Astrocyte of the cerebellum (primary cell): ENCODE measurements around the gene QSOX1.

Experiments used
- DNase-seq: peaks from one replicate; pipeline ENCODE4 v3.0.0-alpha.2; 2011; ENCODE audit warnings: low read depth
- H3K4me3 ChIP-seq: 2 replicates; pipeline ENCODE4 v1.5.1; 2011; ENCODE audit warnings: mild to moderate bottlenecking, low read depth, low read length, moderate library complexity
- in situ Hi-C: cut with HindIII; loops from 2 replicates; pipeline ENCODE4 v1.10.0; 2017; ENCODE audit warnings: low sequenced_read_pairs
- TF ChIP-seq, protein P1 (sequence below): IDR thresholded peaks from 2 replicates; pipeline ENCODE4 v1.5.1; 2012; ENCODE audit warnings: low read length, low read depth, moderate library complexity, mild to moderate bottlenecking; ENCODE audit errors: missing control alignments

QSOX1 gene

DNA sequence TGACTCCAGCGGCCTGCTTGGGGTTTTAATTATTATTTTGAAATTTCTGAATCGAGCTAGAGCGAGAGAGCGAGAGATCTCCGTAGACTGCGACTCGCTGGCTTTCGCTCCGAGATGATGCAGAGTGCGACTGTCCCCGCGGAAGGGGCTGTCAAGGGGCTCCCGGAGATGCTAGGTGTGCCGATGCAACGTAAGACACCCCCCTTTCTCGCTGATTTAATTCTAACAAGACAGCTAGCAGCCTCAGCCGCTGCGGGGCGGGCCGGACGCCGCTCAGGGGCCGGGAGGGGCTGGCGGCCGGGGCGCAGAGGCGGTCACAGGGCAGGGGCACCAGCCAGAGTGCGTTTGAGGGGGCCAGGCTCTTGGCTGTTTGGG is 75.7 kb downstream of the QSOX1 start:
- in situ Hi-C loops = no loop called here
- peak overlapping the region; percentile 44 for H3K4me3 ChIP-seq
- TF ChIP-seq, protein P1, sequence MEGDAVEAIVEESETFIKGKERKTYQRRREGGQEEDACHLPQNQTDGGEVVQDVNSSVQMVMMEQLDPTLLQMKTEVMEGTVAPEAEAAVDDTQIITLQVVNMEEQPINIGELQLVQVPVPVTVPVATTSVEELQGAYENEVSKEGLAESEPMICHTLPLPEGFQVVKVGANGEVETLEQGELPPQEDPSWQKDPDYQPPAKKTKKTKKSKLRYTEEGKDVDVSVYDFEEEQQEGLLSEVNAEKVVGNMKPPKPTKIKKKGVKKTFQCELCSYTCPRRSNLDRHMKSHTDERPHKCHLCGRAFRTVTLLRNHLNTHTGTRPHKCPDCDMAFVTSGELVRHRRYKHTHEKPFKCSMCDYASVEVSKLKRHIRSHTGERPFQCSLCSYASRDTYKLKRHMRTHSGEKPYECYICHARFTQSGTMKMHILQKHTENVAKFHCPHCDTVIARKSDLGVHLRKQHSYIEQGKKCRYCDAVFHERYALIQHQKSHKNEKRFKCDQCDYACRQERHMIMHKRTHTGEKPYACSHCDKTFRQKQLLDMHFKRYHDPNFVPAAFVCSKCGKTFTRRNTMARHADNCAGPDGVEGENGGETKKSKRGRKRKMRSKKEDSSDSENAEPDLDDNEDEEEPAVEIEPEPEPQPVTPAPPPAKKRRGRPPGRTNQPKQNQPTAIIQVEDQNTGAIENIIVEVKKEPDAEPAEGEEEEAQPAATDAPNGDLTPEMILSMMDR = no peak
- no peak for DNase-seq

DNA sequence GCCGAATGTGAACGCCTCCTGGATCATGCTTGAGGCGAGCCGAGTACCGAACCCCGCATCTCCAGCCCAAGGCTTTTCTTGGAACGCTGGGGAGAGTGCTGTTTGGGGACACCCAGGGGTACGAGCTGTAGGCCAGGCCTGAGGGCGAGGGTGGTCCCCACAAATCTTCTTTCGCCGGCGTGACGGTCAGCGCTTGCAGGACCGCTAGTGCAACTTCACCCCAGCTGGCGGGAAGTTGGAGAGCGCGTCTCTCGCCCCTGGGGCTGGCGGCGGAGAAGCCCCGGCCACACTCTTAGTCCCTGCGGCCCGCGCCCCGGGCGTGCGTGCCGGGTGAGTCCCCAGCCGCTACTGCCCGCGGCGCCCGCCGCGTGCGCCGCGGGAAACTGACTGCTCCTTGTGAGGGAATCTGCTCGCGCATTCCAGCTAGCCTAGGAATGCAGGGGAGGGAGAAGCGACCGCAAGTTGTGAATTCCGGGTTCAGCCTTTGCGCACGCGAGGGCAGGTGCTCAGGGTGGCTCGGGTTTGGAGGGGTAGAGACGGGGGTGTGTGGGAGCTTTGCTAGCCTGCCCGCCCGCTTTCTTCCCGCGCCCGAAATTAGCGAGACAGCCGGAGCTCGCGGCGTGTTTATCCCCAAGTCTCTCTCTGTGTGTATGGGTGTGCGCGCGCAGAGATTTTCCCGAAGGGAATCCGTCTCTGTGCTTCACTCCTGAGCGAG is 76.3 kb downstream of the QSOX1 start:
- in situ Hi-C loops = no loop called here
- TF ChIP-seq, protein P1 = no peak
- no peak for DNase-seq
- H3K4me3 ChIP-seq = peak overlapping the region; percentile 44

DNA sequence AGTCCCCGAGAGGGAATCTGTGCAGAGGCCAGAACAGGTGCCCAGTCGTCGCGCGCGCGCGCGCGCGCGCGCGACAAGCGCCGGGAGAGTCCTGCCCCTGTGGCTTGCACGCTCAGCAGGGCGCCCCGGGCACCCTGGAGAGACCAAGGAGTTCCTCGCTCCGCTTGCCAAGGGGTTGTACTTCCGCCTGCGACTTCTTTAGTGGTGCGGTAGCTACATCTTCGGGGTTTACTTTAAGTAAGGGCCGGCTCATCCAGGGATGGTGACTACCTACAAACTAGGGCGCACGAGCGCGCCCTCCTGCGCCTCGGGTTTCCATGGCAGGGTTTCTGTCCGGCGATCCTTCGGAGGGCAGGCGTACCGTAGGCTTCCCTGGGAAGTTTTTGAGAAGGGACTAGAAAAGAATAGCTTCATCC is 76.8 kb downstream of the QSOX1 start:
- TF ChIP-seq, protein P1 = no peak
- in situ Hi-C loops = no loop called here
- H3K4me3 ChIP-seq = peak overlapping the region; percentile 44
- no peak for DNase-seq

DNA sequence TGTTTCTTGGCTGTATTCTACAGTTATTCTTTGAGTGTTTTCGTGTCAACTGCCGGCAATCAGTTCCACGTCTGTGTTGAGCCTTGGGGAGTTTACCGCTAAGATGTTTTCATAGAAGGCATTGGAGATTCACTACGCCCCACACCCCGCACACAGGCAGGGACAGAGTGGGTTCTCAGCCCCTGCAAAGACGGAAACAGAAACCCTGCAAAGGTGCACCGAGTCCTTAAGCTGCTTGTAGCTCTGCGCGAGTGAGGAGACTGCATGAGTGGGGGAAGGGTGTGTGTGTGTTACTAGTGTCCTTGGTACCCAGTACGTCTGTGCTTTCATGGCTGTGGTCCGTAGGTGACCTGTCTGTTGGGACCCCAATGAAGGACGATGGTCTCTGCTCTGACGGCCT is 77.3 kb downstream of the QSOX1 start:
- H3K4me3 ChIP-seq = no peak overlapping the region
- TF ChIP-seq, protein P1 = no peak
- DNase-seq = no peak
- in situ Hi-C loops = no loop called here

DNA sequence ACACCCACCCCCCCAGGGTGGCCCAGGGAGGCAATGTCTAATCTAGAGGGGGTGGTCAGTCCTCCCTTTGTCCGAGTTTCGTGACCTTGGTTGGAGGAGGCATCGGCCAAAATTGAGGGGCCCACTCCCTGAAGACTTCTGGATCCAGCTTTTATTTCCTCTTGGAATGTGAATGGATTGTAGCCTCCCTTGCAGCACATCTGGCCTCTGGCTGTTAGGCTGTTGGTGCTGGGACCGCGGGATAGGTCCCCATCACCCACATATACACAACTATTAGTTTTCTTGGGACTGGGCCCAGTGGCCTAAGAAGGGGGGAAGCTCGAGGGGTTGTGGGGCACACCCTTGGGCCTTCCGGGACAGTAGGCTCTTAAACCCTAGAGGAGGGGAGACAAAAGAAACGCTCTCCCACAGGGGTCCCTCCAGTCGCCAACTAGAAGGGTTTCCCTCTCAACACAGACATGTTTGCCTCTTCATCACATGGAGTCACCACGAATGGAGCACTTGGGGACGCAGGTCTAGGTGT is 77.9 kb downstream of the QSOX1 start:
- TF ChIP-seq, protein P1 = no peak
- no peak for DNase-seq
- no peak overlapping the region for H3K4me3 ChIP-seq
- in situ Hi-C loops = no loop called here

DNA sequence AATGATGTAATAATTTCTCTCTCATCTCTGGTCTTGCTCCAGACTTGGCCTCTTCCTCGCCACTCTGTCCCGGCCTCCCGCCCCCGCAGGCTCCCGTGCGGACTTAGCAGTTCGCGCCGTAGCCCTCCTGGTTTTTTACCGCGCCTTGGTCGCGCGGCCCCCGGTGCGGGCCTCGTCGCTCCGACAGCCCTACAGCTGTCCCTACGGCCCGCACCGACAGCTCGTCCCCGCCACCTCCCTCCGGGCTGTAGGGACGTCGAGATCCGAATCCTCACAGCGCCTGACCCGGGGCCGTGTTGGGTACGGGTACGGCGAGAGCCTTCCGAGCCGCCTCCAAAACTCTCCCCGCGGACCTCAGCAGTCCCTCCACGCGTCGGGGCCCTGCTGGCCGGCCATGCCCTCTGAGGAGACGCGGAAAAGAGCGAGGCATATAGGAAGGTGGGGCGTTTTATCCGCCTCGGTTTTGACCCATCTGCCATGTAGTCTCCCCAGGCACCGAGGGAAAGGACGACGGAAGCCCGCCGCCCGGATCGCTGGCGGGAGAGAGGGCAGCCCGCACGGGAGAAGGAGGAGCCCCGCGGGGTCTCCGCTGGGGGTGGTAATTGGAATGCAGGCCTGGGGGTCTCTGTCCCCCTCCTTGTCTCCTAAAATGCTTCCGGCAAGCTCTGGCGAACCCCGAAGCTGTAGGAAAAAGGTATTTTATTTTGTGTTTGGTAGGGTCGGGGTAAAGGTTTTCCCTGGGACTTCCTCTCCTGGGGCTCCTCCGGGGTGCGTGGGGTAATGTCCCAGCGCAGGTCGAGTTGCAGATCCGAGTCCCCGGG is 78.7 kb downstream of the QSOX1 start:
- H3K4me3 ChIP-seq = no peak overlapping the region
- TF ChIP-seq, protein P1 = no peak
- no peak for DNase-seq
- in situ Hi-C loops = no loop called here
